Hepatocyte (in vitro differentiated cells): ENCODE data around the gene PMPCA.

ENCODE experiments used
- EZH2 ChIP-seq: fragments of 200-600 bp; sonication (generic); IDR thresholded peaks from 2 replicates; pipeline ENCODE4 v1.6.1; 2016; ENCODE audit warnings: antibody characterized with exemption, mild to moderate bottlenecking, borderline replicate concordance
- TF ChIP-seq, protein P1 (sequence below): fragments of 200-600 bp; sonication (generic); IDR thresholded peaks from 2 replicates; pipeline ENCODE4 v1.5.1; 2016; ENCODE audit warnings: antibody characterized with exemption, mild to moderate bottlenecking; ENCODE audit not compliant: poor library complexity

DNA sequence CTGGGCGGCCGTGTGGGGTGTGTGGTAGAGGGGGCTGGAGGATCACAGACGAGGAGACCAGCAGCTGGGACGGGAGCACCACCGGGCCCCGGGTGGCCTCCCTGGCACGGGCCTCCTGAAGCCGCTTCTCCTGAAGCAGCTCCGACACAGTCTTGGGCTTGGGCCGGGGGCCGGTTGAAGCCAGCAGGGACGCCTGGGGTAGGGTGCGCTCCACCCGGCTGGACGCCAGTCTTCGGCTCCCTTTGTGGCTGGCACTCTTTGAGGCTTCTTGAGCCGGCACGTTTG lies 31.5 kb upstream of the PMPCA start:
- TF ChIP-seq, protein P1, sequence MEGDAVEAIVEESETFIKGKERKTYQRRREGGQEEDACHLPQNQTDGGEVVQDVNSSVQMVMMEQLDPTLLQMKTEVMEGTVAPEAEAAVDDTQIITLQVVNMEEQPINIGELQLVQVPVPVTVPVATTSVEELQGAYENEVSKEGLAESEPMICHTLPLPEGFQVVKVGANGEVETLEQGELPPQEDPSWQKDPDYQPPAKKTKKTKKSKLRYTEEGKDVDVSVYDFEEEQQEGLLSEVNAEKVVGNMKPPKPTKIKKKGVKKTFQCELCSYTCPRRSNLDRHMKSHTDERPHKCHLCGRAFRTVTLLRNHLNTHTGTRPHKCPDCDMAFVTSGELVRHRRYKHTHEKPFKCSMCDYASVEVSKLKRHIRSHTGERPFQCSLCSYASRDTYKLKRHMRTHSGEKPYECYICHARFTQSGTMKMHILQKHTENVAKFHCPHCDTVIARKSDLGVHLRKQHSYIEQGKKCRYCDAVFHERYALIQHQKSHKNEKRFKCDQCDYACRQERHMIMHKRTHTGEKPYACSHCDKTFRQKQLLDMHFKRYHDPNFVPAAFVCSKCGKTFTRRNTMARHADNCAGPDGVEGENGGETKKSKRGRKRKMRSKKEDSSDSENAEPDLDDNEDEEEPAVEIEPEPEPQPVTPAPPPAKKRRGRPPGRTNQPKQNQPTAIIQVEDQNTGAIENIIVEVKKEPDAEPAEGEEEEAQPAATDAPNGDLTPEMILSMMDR: no peak
- TF ChIP-seq EZH2: no peak
